Stomach (tissue), 4 donors: ENCODE data around the gene BBOX1.

ENCODE experiments used
- CTCF ChIP-seq, 7 experiments: fragments of 450-650 bp in 4 of 7; fragments of 200-600 bp in 3 of 7; sonication (generic) in 3 of 7; IDR thresholded peaks; one replicate each; pipeline ENCODE4 v1.5.1; 2016 to 2019; ENCODE audit warnings: antibody characterized with exemption in 7 of 7, control low read depth in 2 of 7, mild to moderate bottlenecking in 1 of 7
- POLR2AphosphoS5 ChIP-seq, 3 donors: sonication (generic); formaldehyde crosslinking; IDR thresholded peaks; one replicate each; pipeline ENCODE4 v1.6.1; 2016; ENCODE audit warnings: antibody characterized with exemption in 3 of 3

GRCh38 chr11:27046956-27047355, 6.3 kb downstream of the BBOX1 start:
- no peak for TF ChIP-seq CTCF (IDR thresholded peaks at IDR 0.05)
- no peak for TF ChIP-seq POLR2AphosphoS5 (IDR thresholded peaks at IDR 0.05)
